Endothelial cell of umbilical vein (primary cell): Measurements from ENCODE around the gene SYCP2. TPM values are rescaled to one million over a fixed set of nuclear protein-coding genes. Genes with fewer than 3 reads are reported as not detected.

Experiments used
- BruUV-seq: library from RNA; stranded (reverse); fragments of 400-500 nt; replicated peaks from 2 replicates; lab custom pipeline; 2021; lab: Mats Ljungman, UMichigan
- CTCF ChIA-PET: fragments of 300-600, 350-600 bp; sonication (Branson Sonifier 250); formaldehyde crosslinking; loops from one replicate; lab custom pipeline; 2021; ENCODE audit warnings: antibody characterized with exemption, inconsistent platforms; lab: Charles Lee
- POLR2A ChIA-PET: fragments of 300-600, 350-600 bp; sonication (Branson Sonifier 250); formaldehyde crosslinking; loops from one replicate; lab custom pipeline; 2021; ENCODE audit warnings: antibody characterized with exemption, inconsistent platforms; lab: Charles Lee
- DNase-seq: peaks from one replicate; pipeline ENCODE4 v3.0.0-alpha.2; 2011; ENCODE audit warnings: low read depth, low spot score
- FAIRE-seq: peaks from 2 replicates; lab custom pipeline; 2011; peaks lifted over from hg19 to GRCh38; lab: Jason Lieb, UNC
- H2AFZ ChIP-seq: 2 replicates; pipeline ENCODE4 v1.6.0; 2012; ENCODE audit warnings: low read depth, low read length, control low read depth, inconsistent platforms
- H3K27ac ChIP-seq: 2 replicates; pipeline ENCODE4 v1.5.1; 2011; ENCODE audit warnings: low read depth, mild to moderate bottlenecking, control low read depth, low read length, moderate library complexity; ENCODE audit not compliant: insufficient read depth
- H3K27me3 ChIP-seq, 2 experiments: 2 replicates each; pipeline versions ENCODE4 v1.6.0 to v1.6.1; 2011; ENCODE audit warnings: low read length in 2 of 2, mixed read lengths in 1 of 2; ENCODE audit not compliant: control insufficient read depth in 2 of 2, insufficient read depth in 2 of 2
- H3K36me3 ChIP-seq, 2 experiments: 2 replicates in 1 of 2; 3 replicates in 1 of 2; pipeline ENCODE4 v1.5.1; 2011; ENCODE audit warnings: low read length in 2 of 2, mild to moderate bottlenecking in 1 of 2, moderate library complexity in 1 of 2; ENCODE audit not compliant: control insufficient read depth in 2 of 2, insufficient read depth in 2 of 2; ENCODE audit errors: extremely low read depth in 1 of 2
- H3K4me1 ChIP-seq: 3 replicates; pipeline ENCODE4 v1.5.1; 2011; ENCODE audit warnings: mild to moderate bottlenecking, low read length; ENCODE audit not compliant: control insufficient read depth, insufficient read depth; ENCODE audit errors: extremely low read depth
- H3K4me2 ChIP-seq: 2 replicates; pipeline ENCODE4 v1.6.1; 2011; ENCODE audit warnings: low read length, control low read depth, mixed read lengths; ENCODE audit not compliant: insufficient read depth
- H3K4me3 ChIP-seq, 3 experiments: fragments of 200-600 bp in 1 of 3; sonication (generic), shearing (Covaris generic) in 1 of 3; replicated peaks in 1 of 3; 2 replicates each; pipeline ENCODE4 v1.5.1; 2011 to 2016; ENCODE audit warnings: control low read depth in 3 of 3, low read length in 3 of 3, mild to moderate bottlenecking in 2 of 3, inconsistent platforms in 1 of 3, low read depth in 1 of 3, moderate library complexity in 1 of 3; ENCODE audit not compliant: insufficient read depth in 1 of 3
- H3K79me2 ChIP-seq: 2 replicates; pipeline ENCODE4 v1.6.0; 2012; ENCODE audit warnings: low read length, inconsistent platforms; ENCODE audit not compliant: control insufficient read depth, insufficient read depth
- H3K9ac ChIP-seq: replicated peaks from 2 replicates; pipeline ENCODE3; 2011; ENCODE audit warnings: low read length, control low read depth; ENCODE audit not compliant: insufficient read depth; ENCODE audit errors: extremely low read depth
- H3K9me1 ChIP-seq: replicated peaks from 3 replicates; pipeline ENCODE4 v1.6.0; 2011; ENCODE audit warnings: mild to moderate bottlenecking, low read length; ENCODE audit not compliant: control insufficient read depth, insufficient read depth; ENCODE audit errors: extremely low read depth
- H3K9me3 ChIP-seq: replicated peaks from 2 replicates; pipeline ENCODE4 v1.5.1; 2012; ENCODE audit warnings: low read length, inconsistent platforms; ENCODE audit not compliant: control insufficient read depth, insufficient read depth
- H4K20me1 ChIP-seq: replicated peaks from 2 replicates; pipeline ENCODE3; 2011; ENCODE audit warnings: mild to moderate bottlenecking, low read length; ENCODE audit not compliant: control insufficient read depth, insufficient read depth; ENCODE audit errors: extremely low read depth
- EZH2 ChIP-seq: IDR thresholded peaks from 2 replicates; pipeline ENCODE4 v1.6.1; 2012; ENCODE audit warnings: borderline replicate concordance, low read depth, mild to moderate bottlenecking, moderate library complexity, low read length, inconsistent platforms; ENCODE audit not compliant: severe bottlenecking
- FOS ChIP-seq: IDR thresholded peaks from 2 replicates; pipeline ENCODE4 v1.6.1; 2011; ENCODE audit warnings: mild to moderate bottlenecking, low read length, moderate library complexity, borderline replicate concordance; ENCODE audit not compliant: insufficient read depth
- GATA2 ChIP-seq: IDR thresholded peaks from 2 replicates; pipeline ENCODE4 v1.7.0; 2011; ENCODE audit warnings: low read depth, mild to moderate bottlenecking, moderate library complexity, mixed read lengths, low read length; ENCODE audit not compliant: insufficient read length, insufficient read depth
- JUN ChIP-seq: IDR thresholded peaks from 2 replicates; pipeline ENCODE4 v1.6.1; 2011; ENCODE audit warnings: borderline replicate concordance, low read depth; ENCODE audit not compliant: insufficient read length, insufficient read depth
- MAX ChIP-seq: IDR thresholded peaks from 2 replicates; pipeline ENCODE4 v1.6.1; 2011; ENCODE audit not compliant: insufficient read depth, insufficient read length
- MYC ChIP-seq: IDR thresholded peaks from one replicate; pipeline ENCODE4 v1.6.1; 2011; ENCODE audit warnings: mild to moderate bottlenecking, low read depth, low read length
- POLR2A ChIP-seq: IDR thresholded peaks from 2 replicates; pipeline ENCODE4 v1.6.1; 2012; ENCODE audit warnings: low read depth, mild to moderate bottlenecking, control low read depth, low read length
- POLR2AphosphoS5 ChIP-seq: IDR thresholded peaks from 2 replicates; pipeline ENCODE4 v1.6.1; 2012; ENCODE audit warnings: low read depth, mild to moderate bottlenecking, control low read depth, low read length, moderate library complexity; ENCODE audit not compliant: insufficient read depth
- dilution Hi-C: fragments of 300-500 bp; cut with MboI; formaldehyde crosslinking; loops from one replicate; pipeline ENCODE4 v1.15.0; 2019; ENCODE audit warnings: low sequenced_read_pairs; ENCODE audit not compliant: extremely low pct_ligation_motif_present
- intact Hi-C: fragments of 100-400 bp; cut with micrococcal nuclease; formaldehyde crosslinking; loops from one replicate; pipeline ENCODE4 v1.10.0; 2022
- polyA plus RNA-seq, 4 experiments: library from polyadenylated mRNA; depleted of rRNA in 3 of 4; stranded (reverse) in 3 of 4; unstranded in 1 of 4; fragments of >200 nt; gene quantifications; 2 replicates each; pipeline versions ENCODE4 v1.2.1 to v1.2.3, GENCODE V29; 2011 to 2012; ENCODE audit warnings: missing spikeins in 1 of 4
- total RNA-seq: library from RNA; stranded (reverse); gene quantifications from 2 replicates; pipeline ENCODE4 v1.2.3, GENCODE V29; 2021
- TF ChIP-seq, protein P1 (sequence below), 2 donors: IDR thresholded peaks; 1 replicate in 1 of 2; 2 replicates in 1 of 2; pipeline ENCODE4 v1.5.1; 2011; ENCODE audit warnings: low read length in 2 of 2, mild to moderate bottlenecking in 2 of 2, moderate library complexity in 2 of 2, control low read depth in 1 of 2, inconsistent platforms in 1 of 2, low read depth in 1 of 2; ENCODE audit not compliant: insufficient read depth in 1 of 2; ENCODE audit errors: extremely low read depth in 1 of 2

The SYCP2 gene
- total and polyA plus RNA-seq, 2 donors (not counting 3 experiments of a cell fraction or from before 2014, with no cell fraction given): 0.07 to 0.35 TPM

- no peak for DNase-seq
- H3K4me3 ChIP-seq: no peak overlapping the region
- H3K9me1 ChIP-seq: no peaks in the 10 kb centered on the region
- ChIA-PET CTCF (no interaction called here), POLR2A (no interaction called here)
- H2AFZ ChIP-seq: no peak overlapping the region
- FAIRE-seq: no peak
- no peaks in the 10 kb centered on the region for H3K27me3 ChIP-seq
- no peak overlapping the region for H3K27ac ChIP-seq
- no peaks in the 10 kb centered on the region for H3K9me3 ChIP-seq
- dilution Hi-C loops: no loop called here
- no peaks in the 10 kb centered on the region for H3K36me3 ChIP-seq
- no peaks in the 10 kb centered on the region for H4K20me1 ChIP-seq
- TF ChIP-seq MAX: no peak
- TF ChIP-seq POLR2A: no peak
- no peak for TF ChIP-seq MYC
- no peak for TF ChIP-seq JUN
- TF ChIP-seq POLR2AphosphoS5: no peak
- TF ChIP-seq GATA2: no peak
- TF ChIP-seq, protein P1, sequence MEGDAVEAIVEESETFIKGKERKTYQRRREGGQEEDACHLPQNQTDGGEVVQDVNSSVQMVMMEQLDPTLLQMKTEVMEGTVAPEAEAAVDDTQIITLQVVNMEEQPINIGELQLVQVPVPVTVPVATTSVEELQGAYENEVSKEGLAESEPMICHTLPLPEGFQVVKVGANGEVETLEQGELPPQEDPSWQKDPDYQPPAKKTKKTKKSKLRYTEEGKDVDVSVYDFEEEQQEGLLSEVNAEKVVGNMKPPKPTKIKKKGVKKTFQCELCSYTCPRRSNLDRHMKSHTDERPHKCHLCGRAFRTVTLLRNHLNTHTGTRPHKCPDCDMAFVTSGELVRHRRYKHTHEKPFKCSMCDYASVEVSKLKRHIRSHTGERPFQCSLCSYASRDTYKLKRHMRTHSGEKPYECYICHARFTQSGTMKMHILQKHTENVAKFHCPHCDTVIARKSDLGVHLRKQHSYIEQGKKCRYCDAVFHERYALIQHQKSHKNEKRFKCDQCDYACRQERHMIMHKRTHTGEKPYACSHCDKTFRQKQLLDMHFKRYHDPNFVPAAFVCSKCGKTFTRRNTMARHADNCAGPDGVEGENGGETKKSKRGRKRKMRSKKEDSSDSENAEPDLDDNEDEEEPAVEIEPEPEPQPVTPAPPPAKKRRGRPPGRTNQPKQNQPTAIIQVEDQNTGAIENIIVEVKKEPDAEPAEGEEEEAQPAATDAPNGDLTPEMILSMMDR (IDR thresholded peaks at IDR 0.05; ENCODE audit: extremely low read depth in 1 of 2, insufficient read depth in 1 of 2, low read depth in 1 of 2, low read length in 2 of 2): no peak
- no peak for TF ChIP-seq EZH2
- no peak for TF ChIP-seq FOS
- no peak overlapping the region for H3K4me2 ChIP-seq
- no peak overlapping the region for H3K9ac ChIP-seq
- no peaks in the 10 kb centered on the region for H3K79me2 ChIP-seq
- no peaks in the 10 kb centered on the region for H3K4me1 ChIP-seq
- BruUV-seq: no TSS peak
- intact Hi-C loops: no loop called here
Observed at GRCh38 chr20:59823030-59823423, 110.4 kb downstream of the SYCP2 start.
